HUES64 (cell line): ENCODE measurements around the gene CBX6.

ENCODE experiments used
- H3K27ac ChIP-seq: 2 replicates; pipeline ENCODE4 v1.7.0; 2013; ENCODE audit warnings: low read depth, low read length, inconsistent platforms
- H3K27me3 ChIP-seq: 2 replicates; pipeline ENCODE4 v1.6.1; 2013; ENCODE audit warnings: mild to moderate bottlenecking, low read length; ENCODE audit not compliant: insufficient read depth
- H3K36me3 ChIP-seq: 2 replicates; pipeline ENCODE4 v1.6.1; 2013; ENCODE audit warnings: mild to moderate bottlenecking, low read length; ENCODE audit not compliant: insufficient read depth
- H3K4me1 ChIP-seq: 2 replicates; pipeline ENCODE4 v1.6.1; 2013; ENCODE audit warnings: mild to moderate bottlenecking, low read length, moderate library complexity; ENCODE audit not compliant: insufficient read depth
- H3K4me3 ChIP-seq: 2 replicates; pipeline ENCODE4 v1.5.1; 2013; ENCODE audit warnings: mild to moderate bottlenecking, low read length, moderate library complexity
- H3K9ac ChIP-seq: 2 replicates; pipeline ENCODE4 v1.6.1; 2013; ENCODE audit warnings: mild to moderate bottlenecking, low read depth, low read length
- H3K9me3 ChIP-seq: 2 replicates; pipeline ENCODE4 v1.6.1; 2013; ENCODE audit warnings: low read depth, low read length; ENCODE audit not compliant: insufficient read depth
- WGBS: fragments of 150-250, 120-280 bp; methylation state at CpG from one replicate; pipeline ENCODE4 v1.1.7; 2013; ENCODE audit warnings: missing lambda C conversion rate; 5-methylcytosine and 5-hydroxymethylcytosine counted together

CBX6 gene

GRCh38 chr22:38826386-38826785 lies 45.6 kb downstream of the CBX6 start:
- H3K27me3 ChIP-seq = no peaks in the 10 kb centered on the region
- H3K9me3 ChIP-seq = no peaks in the 10 kb centered on the region
- no peak overlapping the region for H3K4me3 ChIP-seq
- no peak overlapping the region for H3K27ac ChIP-seq
- peaks cover 4% of the 10 kb centered on the region; the same call in 1 of the 2 replicates for H3K4me1 ChIP-seq
- no peaks in the 10 kb centered on the region for H3K36me3 ChIP-seq
- 88% methylated on average over 16 of the region's 16 CpGs for WGBS
- H3K9ac ChIP-seq = no peak overlapping the region

GRCh38 chr22:38824585-38824984 lies 47.4 kb downstream of the CBX6 start:
- Histone ChIP-seq H3K27me3 (no peaks in the 10 kb centered on the region), H3K36me3 (no peaks in the 10 kb centered on the region), H3K27ac (no peak overlapping the region), H3K9ac (no peak overlapping the region), H3K9me3 (no peaks in the 10 kb centered on the region), H3K4me1 (peaks cover 4% of the 10 kb centered on the region; the same call in 1 of the 2 replicates), H3K4me3 (no peak overlapping the region)
- 25% methylated on average over 4 of the region's 4 CpGs for WGBS

- H3K27me3 ChIP-seq = no peaks in the 10 kb centered on the region; the same call in 1 of the 2 replicates
Observed at GRCh38 chr22:38823637-38824036, 48.4 kb downstream of the CBX6 start.

GRCh38 chr22:38823076-38823475 lies 48.9 kb downstream of the CBX6 start:
- H3K4me1 ChIP-seq = no peaks in the 10 kb centered on the region; the same call in 1 of the 2 replicates
- no peaks in the 10 kb centered on the region for H3K9me3 ChIP-seq
- no peaks in the 10 kb centered on the region for H3K36me3 ChIP-seq
- no peaks in the 10 kb centered on the region; the same call in 1 of the 2 replicates for H3K27me3 ChIP-seq
- WGBS = 84% methylated on average over 4 of the region's 4 CpGs
- no peak overlapping the region for H3K4me3 ChIP-seq
- no peak overlapping the region for H3K9ac ChIP-seq
- no peak overlapping the region for H3K27ac ChIP-seq

More at GRCh38 chr22:38823637-38824036, 48.4 kb downstream of the CBX6 start:
- 92% methylated on average over 2 of the region's 2 CpGs for WGBS
- Histone ChIP-seq H3K27ac (no peak overlapping the region), H3K36me3 (no peaks in the 10 kb centered on the region), H3K4me1 (peaks cover 4% of the 10 kb centered on the region; the same call in 1 of the 2 replicates), H3K4me3 (no peak overlapping the region), H3K9me3 (no peaks in the 10 kb centered on the region), H3K9ac (no peak overlapping the region)

GRCh38 chr22:38820020-38820419 lies 52.0 kb downstream of the CBX6 start:
- Histone ChIP-seq H3K9ac (no peak overlapping the region), H3K36me3 (no peaks in the 10 kb centered on the region), H3K27ac (no peak overlapping the region), H3K4me1 (peaks cover 4% of the 10 kb centered on the region; the same call in 1 of the 2 replicates), H3K9me3 (no peaks in the 10 kb centered on the region), H3K27me3 (no peaks in the 10 kb centered on the region; the same call in 1 of the 2 replicates), H3K4me3 (no peak overlapping the region)
- 87% methylated on average over 8 of the region's 8 CpGs for WGBS

GRCh38 chr22:38819387-38819940 lies 52.6 kb downstream of the CBX6 start:
- H3K27ac ChIP-seq = no peak overlapping the region
- H3K9ac ChIP-seq = no peak overlapping the region
- H3K9me3 ChIP-seq = no peaks in the 10 kb centered on the region
- no peaks in the 10 kb centered on the region for H3K36me3 ChIP-seq
- peaks cover 4% of the 10 kb centered on the region; the same call in 1 of the 2 replicates for H3K4me1 ChIP-seq
- H3K27me3 ChIP-seq = no peaks in the 10 kb centered on the region; the same call in 1 of the 2 replicates
- 82% methylated on average over 10 of the region's 10 CpGs for WGBS
- H3K4me3 ChIP-seq = no peak overlapping the region

- 90% methylated on average over 6 of the region's 6 CpGs for WGBS
- Histone ChIP-seq H3K27ac (no peak overlapping the region), H3K9ac (no peak overlapping the region), H3K4me3 (no peak overlapping the region), H3K9me3 (no peaks in the 10 kb centered on the region), H3K36me3 (no peaks in the 10 kb centered on the region), H3K27me3 (peaks cover 5% of the 10 kb centered on the region; the same call in 1 of the 2 replicates), H3K4me1 (peaks cover 4% of the 10 kb centered on the region; the same call in 1 of the 2 replicates)
Observed at GRCh38 chr22:38817196-38817595, 54.8 kb downstream of the CBX6 start.

GRCh38 chr22:38815842-38816241 lies 56.2 kb downstream of the CBX6 start:
- Histone ChIP-seq H3K27me3 (peaks cover 5% of the 10 kb centered on the region; the same call in 1 of the 2 replicates), H3K4me1 (peaks cover 4% of the 10 kb centered on the region; the same call in 1 of the 2 replicates), H3K27ac (no peak overlapping the region), H3K36me3 (no peaks in the 10 kb centered on the region), H3K4me3 (no peak overlapping the region), H3K9ac (no peak overlapping the region), H3K9me3 (no peaks in the 10 kb centered on the region)
- 83% methylated on average over 1 of the region's 1 CpG for WGBS
